GM23338 (cell line): Measurements from ENCODE around the gene JARID2. TPM values are rescaled to one million over a fixed set of nuclear protein-coding genes. Genes with fewer than 3 reads are reported as not detected.
A peak's percentile ranks its signal among the peaks of the same experiment; 100 is the strongest.

ENCODE experiments used
- ATAC-seq: fragments of 200-7000 bp; cut with Tn5 transposase; 3 replicates; pipeline ENCODE4 v1.9.1; 2020
- DNase-seq: peaks from one replicate; pipeline ENCODE4 v3.0.0-alpha.2; 2015; ENCODE audit warnings: low spot score
- H2AFZ ChIP-seq: fragments of 200-600 bp; sonication (generic); 2 replicates; pipeline ENCODE4 v1.8.0; 2016; ENCODE audit warnings: antibody characterized with exemption, mild to moderate bottlenecking, moderate library complexity
- H3F3A ChIP-seq: fragments of 200-600 bp; sonication (generic); replicated peaks from 2 replicates; pipeline ENCODE4 v1.8.0; 2017; ENCODE audit warnings: antibody characterized with exemption, mixed run types, low read depth
- H3K27ac ChIP-seq: fragments of 200-600 bp; sonication (generic); 2 replicates; pipeline ENCODE4 v1.6.1; 2016; ENCODE audit warnings: low read depth
- H3K27me3 ChIP-seq: fragments of 200-600 bp; sonication (generic); 2 replicates; pipeline ENCODE4 v1.8.0; 2016; ENCODE audit warnings: mild to moderate bottlenecking, mixed run types, moderate library complexity; ENCODE audit not compliant: insufficient read depth
- H3K36me3 ChIP-seq: fragments of 200-600 bp; sonication (generic); 2 replicates; pipeline ENCODE4 v1.8.0; 2016; ENCODE audit warnings: mild to moderate bottlenecking; ENCODE audit not compliant: insufficient read depth
- H3K4me1 ChIP-seq: fragments of 200-600 bp; sonication (generic); 2 replicates; pipeline ENCODE4 v1.8.0; 2016; ENCODE audit warnings: mild to moderate bottlenecking, moderate library complexity; ENCODE audit not compliant: insufficient read depth
- H3K4me2 ChIP-seq: fragments of 200-600 bp; sonication (generic); 2 replicates; pipeline ENCODE4 v1.7.1; 2017; ENCODE audit warnings: mixed run types
- H3K4me3 ChIP-seq: fragments of 200-600 bp; sonication (generic); 2 replicates; pipeline ENCODE4 v1.6.1; 2016; ENCODE audit warnings: mixed run types
- H3K79me2 ChIP-seq: fragments of 200-600 bp; sonication (generic); replicated peaks from 2 replicates; pipeline ENCODE4 v1.8.0; 2017; ENCODE audit warnings: mild to moderate bottlenecking; ENCODE audit not compliant: insufficient read depth
- H3K9me2 ChIP-seq: fragments of 200-600 bp; sonication (generic); 2 replicates; pipeline ENCODE4 v1.8.0; 2017; ENCODE audit not compliant: insufficient read depth
- H4K20me1 ChIP-seq: fragments of 200-600 bp; sonication (generic); replicated peaks from 2 replicates; pipeline ENCODE4 v1.8.0; 2017; ENCODE audit warnings: mild to moderate bottlenecking; ENCODE audit not compliant: insufficient read depth
- H3K27ac Mint-ChIP-seq: 2 replicates; pipeline ENCODE4 v1.8.0; 2020; ENCODE audit warnings: inconsistent platforms, mild to moderate bottlenecking, moderate library complexity, mixed read lengths
- H3K27me3 Mint-ChIP-seq: 3 replicates; pipeline ENCODE4 v1.8.0; 2022; ENCODE audit warnings: low read depth, mild to moderate bottlenecking, moderate library complexity, mixed read lengths, inconsistent platforms; ENCODE audit not compliant: insufficient read depth, poor library complexity
- H3K36me3 Mint-ChIP-seq: 3 replicates; pipeline ENCODE4 v1.8.0; 2021; ENCODE audit warnings: low read depth, mild to moderate bottlenecking, inconsistent platforms, moderate library complexity, mixed read lengths
- H3K4me1 Mint-ChIP-seq: 3 replicates; pipeline ENCODE4 v1.8.0; 2020; ENCODE audit warnings: mild to moderate bottlenecking, inconsistent platforms, mixed read lengths
- H3K4me3 Mint-ChIP-seq: 3 replicates; pipeline ENCODE4 v1.8.0; 2021; ENCODE audit warnings: moderate library complexity, mild to moderate bottlenecking, inconsistent platforms, mixed read lengths
- H3K9me3 Mint-ChIP-seq: 3 replicates; pipeline ENCODE4 v1.8.0; 2020; ENCODE audit warnings: moderate library complexity, mild to moderate bottlenecking, inconsistent platforms, mixed read lengths
- CREB1 ChIP-seq: fragments of 250-450 bp; sonication (Bioruptor Pico); IDR thresholded peaks from 2 replicates; pipeline ENCODE4 v1.5.0; 2020; ENCODE audit warnings: low read depth, mild to moderate bottlenecking, moderate library complexity
- CTCF ChIP-seq, 2 experiments: fragments of 200-600 bp in 1 of 2; sonication (generic) in 1 of 2; conservative IDR thresholded peaks; 2 replicates each; pipeline versions ENCODE4 v1.5.1 to v1.6.1; 2016 to 2017; ENCODE audit warnings: antibody characterized with exemption in 2 of 2, low read depth in 2 of 2, mild to moderate bottlenecking in 2 of 2, moderate library complexity in 1 of 2
- ETS1 ChIP-seq: IDR thresholded peaks from 2 replicates; pipeline ENCODE4 v1.6.1; 2016; ENCODE audit warnings: antibody characterized with exemption
- EZH2 ChIP-seq: fragments of 200-600 bp; sonication (generic); IDR thresholded peaks from one replicate; pipeline ENCODE4 v1.8.0; 2017; ENCODE audit warnings: antibody characterized with exemption, mild to moderate bottlenecking, low read depth; ENCODE audit not compliant: unreplicated experiment
- EZH2phosphoT487 ChIP-seq: fragments of 200-600 bp; sonication (generic); IDR thresholded peaks from one replicate; pipeline ENCODE4 v1.8.1; 2018; ENCODE audit warnings: antibody characterized with exemption; ENCODE audit not compliant: unreplicated experiment
- JUNB ChIP-seq: IDR thresholded peaks from one replicate; pipeline ENCODE4 v1.6.1; 2016; ENCODE audit warnings: antibody characterized with exemption; ENCODE audit not compliant: unreplicated experiment
- NANOG ChIP-seq: IDR thresholded peaks from 2 replicates; pipeline ENCODE4 v1.6.1; 2016; ENCODE audit warnings: antibody characterized with exemption, borderline replicate concordance
- POLR2AphosphoS5 ChIP-seq: IDR thresholded peaks from 2 replicates; pipeline ENCODE4 v1.6.1; 2016; ENCODE audit warnings: antibody characterized with exemption, low read depth
- REST ChIP-seq: IDR thresholded peaks from one replicate; pipeline ENCODE4 v1.6.1; 2018; ENCODE audit warnings: antibody characterized with exemption; ENCODE audit not compliant: unreplicated experiment
- STAT1 ChIP-seq: IDR thresholded peaks from one replicate; pipeline ENCODE4 v1.6.1; 2016; ENCODE audit warnings: antibody characterized with exemption; ENCODE audit not compliant: unreplicated experiment
- ZNF114 ChIP-seq: fragments of 250-450 bp; sonication (Bioruptor Pico); IDR thresholded peaks from 2 replicates; pipeline ENCODE4 v1.5.0; 2020; ENCODE audit warnings: mild to moderate bottlenecking, moderate library complexity
- ZNF331 ChIP-seq: fragments of 250-450 bp; sonication (Bioruptor Pico); IDR thresholded peaks from 2 replicates; pipeline ENCODE4 v1.5.0; 2020; ENCODE audit warnings: low read depth, mild to moderate bottlenecking, moderate library complexity
- ZNF462 ChIP-seq: fragments of 250-450 bp; sonication (Bioruptor Pico); IDR thresholded peaks from 2 replicates; pipeline ENCODE4 v1.5.0; 2020; ENCODE audit warnings: mild to moderate bottlenecking, moderate library complexity
- polyA plus RNA-seq: library from polyadenylated mRNA; unstranded; fragments of >200 nt; fragmentation: Nextera tagmentation; extraction: Ambion mirVana; gene quantifications from 2 replicates; pipeline ENCODE4 v1.2.1, GENCODE V29; 2016
- total RNA-seq: library from RNA; depleted of rRNA; stranded (reverse); fragments of >200 nt; shearing (Covaris generic); gene quantifications from 2 replicates; pipeline ENCODE4 v1.2.3, GENCODE V29; 2014

Gene JARID2
- total and polyA plus RNA-seq, 2 experiments from 2014 or later = 92.8 to 196 TPM

GRCh38 chr6:15425947-15426346 is 180.1 kb downstream of the JARID2 start:
- peak overlapping the region; percentile 48; the same call in 1 of the 2 replicates for H3K27ac ChIP-seq
- H2AFZ ChIP-seq = no peak overlapping the region
- peak overlapping the region; percentile 1; the same call in 1 of the 3 replicates for H3K4me3 Mint-ChIP-seq
- ATAC-seq (no peak), DNase-seq (no peak)
- H3K9me2 ChIP-seq = no peaks in the 10 kb centered on the region
- peaks cover 94% of the 10 kb centered on the region for H3K4me1 Mint-ChIP-seq
- peaks cover 99% of the 10 kb centered on the region for H4K20me1 ChIP-seq
- H3K27me3 Mint-ChIP-seq = peaks cover 50% of the 10 kb centered on the region
- H3K4me3 ChIP-seq = no peak overlapping the region
- no peaks in the 10 kb centered on the region for H3K27me3 ChIP-seq
- peak overlapping the region; percentile 9 for H3K27ac Mint-ChIP-seq
- H3K4me1 ChIP-seq = peaks cover 97% of the 10 kb centered on the region
- H3K79me2 ChIP-seq = peaks cover 100% of the 10 kb centered on the region
- H3F3A ChIP-seq = 0 out of 2 replicates have a peak, but pooled peaks cover 4% of the 10 kb centered on the region
- H3K36me3 Mint-ChIP-seq = peaks cover 25% of the 10 kb centered on the region
- H3K4me2 ChIP-seq = peak overlapping the region; percentile 18
- no peaks in the 10 kb centered on the region for H3K36me3 ChIP-seq
- TF ChIP-seq JUNB (no peak), REST (no peak), EZH2phosphoT487 (no peak), CTCF (conservative IDR thresholded peaks at IDR 0.05; ENCODE audit: low read depth in 2 of 2) (no peak), EZH2 (no peak), ETS1 (no peak), STAT1 (no peak), NANOG (no peak), ZNF114 (CRISPR knock-in tag) (no peak), ZNF462 (no peak), ZNF331 (CRISPR knock-in tag) (no peak), POLR2AphosphoS5 (no peak), CREB1 (no peak)
- no peaks in the 10 kb centered on the region; the same call in 2 of the 3 replicates for H3K9me3 Mint-ChIP-seq
